OCI-LY7 (cell line): ENCODE results near the gene LPP. TPM values are rescaled to one million over a fixed set of nuclear protein-coding genes. Genes with fewer than 3 reads are reported as not detected.
A peak's percentile ranks its signal among the peaks of the same experiment; 100 is the strongest.

Experiments used
- BruUV-seq: library from RNA; stranded (reverse); fragments of 400-500 nt; replicated peaks from 2 replicates; lab custom pipeline; 2021; lab: Mats Ljungman, UMichigan
- CTCF ChIA-PET: fragments of 300-600 bp; sonication (Branson Sonifier 250); formaldehyde crosslinking; loops from one replicate; lab custom pipeline; 2022; ENCODE audit warnings: antibody characterized with exemption; ENCODE audit not compliant: unreplicated experiment; lab: Charles Lee
- POLR2A ChIA-PET: fragments of 300-600 bp; sonication (Branson Sonifier 250); formaldehyde crosslinking; loops from one replicate; lab custom pipeline; 2022; ENCODE audit warnings: antibody characterized with exemption; lab: Charles Lee
- DNase-seq: peaks from one replicate; pipeline ENCODE4 v3.0.0-alpha.2; 2015; ENCODE audit warnings: low spot score
- H2AFZ ChIP-seq: fragments of 200-600 bp; sonication (generic), shearing (Covaris generic); 2 replicates; pipeline ENCODE4 v1.6.1; 2014; ENCODE audit warnings: mild to moderate bottlenecking, antibody characterized with exemption, low read length, moderate library complexity
- H3K27ac ChIP-seq: fragments of 200-600 bp; sonication (generic); 2 replicates; pipeline ENCODE4 v1.5.1; 2014; ENCODE audit warnings: mixed run types, low read depth, mild to moderate bottlenecking, moderate library complexity, low read length, inconsistent platforms; ENCODE audit not compliant: poor library complexity, severe bottlenecking
- H3K36me3 ChIP-seq: fragments of 200-600 bp; sonication (generic); 2 replicates; pipeline ENCODE4 v1.6.1; 2014; ENCODE audit warnings: mild to moderate bottlenecking, antibody characterized with exemption, low read length, moderate library complexity, mixed read lengths; ENCODE audit not compliant: insufficient read depth
- H3K4me1 ChIP-seq: fragments of 200-600 bp; sonication (generic); 2 replicates; pipeline ENCODE4 v1.5.1; 2014; ENCODE audit warnings: mild to moderate bottlenecking, low read length; ENCODE audit not compliant: insufficient read depth, poor library complexity, severe bottlenecking
- H3K4me2 ChIP-seq: fragments of 200-600 bp; sonication (generic); 2 replicates; pipeline ENCODE4 v1.6.1; 2014; ENCODE audit warnings: mild to moderate bottlenecking, low read length
- H3K4me3 ChIP-seq: fragments of 200-600 bp; sonication (generic); 2 replicates; pipeline ENCODE4 v1.5.1; 2014; ENCODE audit warnings: mild to moderate bottlenecking, low read depth, low read length; ENCODE audit not compliant: poor library complexity, severe bottlenecking
- H3K79me2 ChIP-seq: fragments of 200-600 bp; sonication (generic); 2 replicates; pipeline ENCODE4 v1.6.1; 2016; ENCODE audit warnings: low read depth, mild to moderate bottlenecking, low read length, moderate library complexity, mixed read lengths; ENCODE audit not compliant: insufficient read depth
- H3K9me2 ChIP-seq: fragments of 200-600 bp; sonication (generic); 2 replicates; pipeline ENCODE4 v1.6.1; 2016; ENCODE audit warnings: mild to moderate bottlenecking, low read length, mixed read lengths; ENCODE audit not compliant: insufficient read depth
- H3K9me3 ChIP-seq: fragments of 200-600 bp; sonication (generic); 2 replicates; pipeline ENCODE4 v1.6.1; 2014; ENCODE audit warnings: mild to moderate bottlenecking, mixed run types, low read length, mixed read lengths
- H4K20me1 ChIP-seq: fragments of 200-600 bp; sonication (generic); 2 replicates; pipeline ENCODE4 v1.6.1; 2014; ENCODE audit warnings: mild to moderate bottlenecking, antibody characterized with exemption, low read length, moderate library complexity, mixed read lengths; ENCODE audit not compliant: insufficient read depth
- CTCF ChIP-seq: fragments of 200-600 bp; sonication (generic); conservative IDR thresholded peaks from 2 replicates; pipeline ENCODE4 v1.5.1; 2014; ENCODE audit warnings: mild to moderate bottlenecking, antibody characterized with exemption, low read length, moderate library complexity, mixed read lengths
- EZH2phosphoT487 ChIP-seq: fragments of 200-600 bp; sonication (generic); IDR thresholded peaks from 2 replicates; pipeline ENCODE4 v1.6.1; 2018; ENCODE audit warnings: low read depth, borderline replicate concordance, mild to moderate bottlenecking, mixed run types, antibody characterized with exemption, low read length, moderate library complexity, mixed read lengths
- intact Hi-C: fragments of 100-400 bp; cut with micrococcal nuclease; formaldehyde crosslinking; loops from one replicate; pipeline ENCODE4 v1.10.0; 2022; ENCODE audit not compliant: unreplicated experiment
- total RNA-seq, 2 experiments: library from RNA; depleted of rRNA in 1 of 2; stranded (reverse); fragments of >200 nt in 1 of 2; shearing (Covaris generic) in 1 of 2; gene quantifications; 2 replicates each; pipeline ENCODE4 v1.2.3, GENCODE V29; 2014 to 2022

The LPP gene
- total RNA-seq, 2 experiments from 2014 or later = 10.9 to 119 TPM

DNA sequence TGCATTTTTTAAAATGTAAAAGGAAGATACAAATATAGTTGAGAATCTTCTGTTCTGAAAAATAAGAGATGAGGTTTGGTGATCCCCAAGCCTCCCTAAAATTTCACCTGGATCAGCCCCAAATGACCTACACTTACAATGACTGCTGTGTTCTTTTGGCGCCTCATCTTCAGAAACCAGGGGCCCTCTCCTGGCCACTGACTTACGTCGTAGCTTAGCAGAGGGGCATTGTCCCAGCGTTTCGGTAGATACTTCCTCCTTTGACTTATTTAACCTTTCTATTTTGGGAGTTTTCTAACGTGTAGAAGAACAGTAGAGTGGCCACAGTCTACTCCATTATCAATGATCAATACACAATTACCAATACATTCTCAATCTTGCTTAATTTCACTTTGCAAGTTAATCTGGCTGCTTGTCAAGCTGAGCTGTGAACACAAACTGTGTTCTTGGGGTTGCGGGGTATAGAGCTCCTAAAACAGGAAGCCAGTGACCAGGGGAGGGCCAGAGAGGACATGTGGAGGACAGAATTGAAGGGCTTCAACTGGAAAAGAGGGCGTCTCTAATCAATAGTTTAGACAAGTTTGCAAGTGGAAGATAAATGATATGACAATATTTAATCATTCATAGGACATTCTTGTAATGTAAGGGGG lies 419.5 kb downstream of the LPP start:
- Histone ChIP-seq H3K9me2 (no peaks in the 10 kb centered on the region; the same call in 1 of the 2 replicates), H3K4me3 (no peak overlapping the region), H3K4me1 (peaks cover 24% of the 10 kb centered on the region), H3K36me3 (no peaks in the 10 kb centered on the region), H2AFZ (no peak overlapping the region), H3K4me2 (peak overlapping the region; percentile 14; the same call in 1 of the 2 replicates), H4K20me1 (no peaks in the 10 kb centered on the region), H3K79me2 (no peaks in the 10 kb centered on the region), H3K9me3 (0 out of 2 replicates have a peak, but pooled peaks cover 6% of the 10 kb centered on the region), H3K27ac (no peak overlapping the region)
- DNase-seq = peak; percentile 46
- no TSS peak for BruUV-seq
- peak; percentile 66 for TF ChIP-seq CTCF
- no peak for TF ChIP-seq EZH2phosphoT487
- intact Hi-C loops = loop anchor here (1.0 to 5.0 kb wide), 2 partner anchors 28 to 486 kb away; no protein-coding TSS in a partner anchor
- POLR2A ChIA-PET = interaction anchor here (1.0 to 2.0 kb wide), 4 partner anchors 11 to 259 kb away, joined by 3 to 8 read pairs (median 4); no protein-coding TSS in a partner anchor
- CTCF ChIA-PET = interaction anchor here (0.9 kb wide), 1 partner anchor 14 kb away, joined by 3 read pairs; no protein-coding TSS in a partner anchor

- Histone ChIP-seq H3K9me3 (0 out of 2 replicates have a peak, but pooled peaks cover 6% of the 10 kb centered on the region), H3K9me2 (no peaks in the 10 kb centered on the region; the same call in 1 of the 2 replicates), H3K4me1 (peaks cover 29% of the 10 kb centered on the region), H3K79me2 (no peaks in the 10 kb centered on the region), H3K4me3 (no peak overlapping the region), H4K20me1 (no peaks in the 10 kb centered on the region), H3K36me3 (no peaks in the 10 kb centered on the region), H2AFZ (no peak overlapping the region), H3K27ac (no peak overlapping the region), H3K4me2 (peak overlapping the region; percentile 27; the same call in 1 of the 2 replicates)
- POLR2A ChIA-PET = interaction anchor here (0.6 to 2.0 kb wide), 8 partner anchors 8 to 665 kb away, joined by 3 to 8 read pairs (median 3); no protein-coding TSS in a partner anchor
- TF ChIP-seq EZH2phosphoT487 (no peak), CTCF (no peak)
- no TSS peak for BruUV-seq
- DNase-seq = no peak
- CTCF ChIA-PET = interaction anchor here (0.9 kb wide), 1 partner anchor 15 kb away, joined by 3 read pairs; no protein-coding TSS in a partner anchor
- intact Hi-C loops = loop anchor here (1.0 to 5.0 kb wide), 2 partner anchors 29 to 487 kb away; no protein-coding TSS in a partner anchor
These were observed 420.0 kb downstream of the LPP start for GRCh38 chr3:188573956-188574355.
